GM19239 (cell line): ENCODE measurements around the gene ANKRD10.
"Not testable (repeated sequence)": the region's sequence is repeated elsewhere in the genome, so short reads cannot be mapped to it uniquely, and the experiment has no call there.

Source experiments
- DNase-seq: peaks from one replicate; pipeline ENCODE4 v3.0.0; 2011; ENCODE audit warnings: low spot score; ENCODE audit not compliant: insufficient read length
- FAIRE-seq: peaks from 2 replicates; lab custom pipeline; 2011; peaks lifted over from hg19 to GRCh38; lab: Jason Lieb, UNC

ANKRD10 gene

DNA sequence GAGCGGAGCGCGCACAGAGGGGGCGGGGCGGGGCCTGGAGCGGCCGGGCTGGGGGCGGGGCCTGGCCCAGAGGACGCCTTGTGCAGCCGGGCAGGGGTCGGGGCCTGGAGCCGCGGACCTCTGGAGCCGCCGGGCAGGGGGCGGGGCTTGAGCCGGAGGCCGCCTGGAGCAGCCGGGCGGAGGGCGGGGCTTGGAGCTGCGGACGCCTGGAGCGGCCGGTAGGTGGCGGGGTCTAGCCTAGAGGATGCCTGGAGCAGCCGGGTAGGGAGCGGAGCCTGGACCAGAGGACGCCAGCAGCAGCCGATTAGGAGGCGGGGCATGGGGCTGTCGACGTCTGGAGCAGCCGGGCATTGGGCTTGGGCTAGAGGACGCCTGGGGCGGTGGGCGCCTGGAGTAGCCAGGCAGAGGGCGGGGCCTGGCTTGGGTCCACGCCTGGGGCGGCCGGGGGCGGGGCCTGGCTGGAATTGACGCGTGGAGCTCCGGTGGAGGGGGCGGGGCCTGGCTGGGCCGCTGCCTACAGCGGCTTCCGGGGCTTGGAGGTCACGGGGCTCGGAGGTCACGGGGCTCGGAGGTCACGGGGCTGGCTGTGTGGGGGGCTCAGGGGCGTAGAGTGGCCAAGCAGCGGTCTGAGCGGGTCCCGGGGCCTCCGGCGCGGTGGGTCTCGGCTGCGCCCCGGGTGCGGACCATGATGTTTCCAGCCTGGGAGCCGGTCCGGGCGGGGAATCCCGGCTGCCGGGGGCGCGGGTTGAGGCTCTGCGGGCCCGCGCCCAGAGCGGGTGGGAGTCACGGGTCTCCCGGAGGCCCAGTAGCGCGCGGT is at the start of gene ANKRD10:
Gene ANKRD10, minus strand, starts transcription at position 13 of the 817 bp plus-strand sequence. CDS start 135 bp downstream, outside the sequence.
- DNase-seq (peak; percentile 87), FAIRE-seq (peak; percentile 87)

DNA sequence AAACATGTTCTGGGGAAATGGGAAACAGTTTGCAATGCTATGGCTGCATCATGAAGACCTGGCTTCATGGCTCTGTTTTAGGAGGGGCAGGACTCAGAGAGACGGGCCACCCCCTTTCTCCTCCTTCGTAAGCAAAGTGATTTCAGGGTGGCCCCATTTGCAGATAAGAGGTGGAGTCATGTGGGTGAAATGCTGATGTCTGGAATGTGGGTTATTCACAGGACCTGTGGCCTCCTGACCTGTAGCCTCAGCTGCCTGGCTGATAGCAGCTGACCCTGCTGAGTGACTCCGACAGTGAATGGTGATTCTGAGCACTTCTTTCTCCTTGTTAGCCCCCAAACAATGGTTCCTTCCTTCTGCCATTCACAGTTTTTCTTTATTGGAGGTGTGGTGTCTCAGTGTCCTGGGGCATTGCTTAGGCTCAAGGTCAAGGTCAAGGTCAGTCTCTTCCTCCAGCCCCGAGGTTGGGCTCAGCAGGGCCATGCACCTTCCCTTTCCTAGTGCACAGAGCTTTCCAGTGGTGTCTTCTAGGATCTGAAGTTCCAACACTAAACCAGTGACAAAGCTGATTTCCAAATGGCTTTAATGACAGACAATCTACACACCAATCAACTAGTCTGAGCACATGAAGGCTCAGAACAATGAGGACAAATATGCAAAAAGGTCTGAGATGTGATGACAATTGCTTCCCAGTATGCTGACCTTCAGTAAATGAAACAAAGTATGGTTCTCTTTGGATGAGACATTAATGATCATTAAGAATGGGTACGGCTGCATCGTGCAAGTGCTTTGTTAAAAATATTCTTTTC is 49.6 kb upstream of the ANKRD10 start:
- no peak for DNase-seq
- FAIRE-seq = no peak

- FAIRE-seq = no peak
Measured at GRCh38 chr13:110963554-110963970, 48.7 kb upstream of the ANKRD10 start.

DNA sequence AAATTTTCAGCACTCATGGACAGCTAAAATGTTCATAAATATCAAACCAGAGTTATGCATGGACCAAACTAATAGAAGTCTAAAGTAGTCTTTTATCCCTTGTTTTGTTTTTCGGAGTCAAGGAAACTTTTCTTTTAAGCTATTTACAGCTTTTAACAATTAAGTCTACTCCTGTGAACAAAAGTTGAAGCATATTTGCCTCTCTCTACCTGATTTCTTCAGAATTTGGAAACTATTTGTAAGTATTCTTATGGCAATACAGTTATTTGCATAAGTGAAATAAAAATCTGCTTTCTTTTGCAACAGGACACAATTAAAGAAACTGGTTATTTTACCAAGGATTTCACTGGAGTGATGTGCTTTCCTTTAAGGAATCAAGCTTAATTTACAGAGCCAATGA is 47.1 kb upstream of the ANKRD10 start:
- FAIRE-seq (no peak), DNase-seq (no peak)

More at GRCh38 chr13:110963554-110963970, 48.7 kb upstream of the ANKRD10 start:
- no peak for DNase-seq

- FAIRE-seq (no peak), DNase-seq (no peak)
Measured at GRCh38 chr13:110960204-110960603, 45.3 kb upstream of the ANKRD10 start.

- DNase-seq (no peak), FAIRE-seq (no peak)
Measured at GRCh38 chr13:110957931-110958330, 43.1 kb upstream of the ANKRD10 start.

DNA sequence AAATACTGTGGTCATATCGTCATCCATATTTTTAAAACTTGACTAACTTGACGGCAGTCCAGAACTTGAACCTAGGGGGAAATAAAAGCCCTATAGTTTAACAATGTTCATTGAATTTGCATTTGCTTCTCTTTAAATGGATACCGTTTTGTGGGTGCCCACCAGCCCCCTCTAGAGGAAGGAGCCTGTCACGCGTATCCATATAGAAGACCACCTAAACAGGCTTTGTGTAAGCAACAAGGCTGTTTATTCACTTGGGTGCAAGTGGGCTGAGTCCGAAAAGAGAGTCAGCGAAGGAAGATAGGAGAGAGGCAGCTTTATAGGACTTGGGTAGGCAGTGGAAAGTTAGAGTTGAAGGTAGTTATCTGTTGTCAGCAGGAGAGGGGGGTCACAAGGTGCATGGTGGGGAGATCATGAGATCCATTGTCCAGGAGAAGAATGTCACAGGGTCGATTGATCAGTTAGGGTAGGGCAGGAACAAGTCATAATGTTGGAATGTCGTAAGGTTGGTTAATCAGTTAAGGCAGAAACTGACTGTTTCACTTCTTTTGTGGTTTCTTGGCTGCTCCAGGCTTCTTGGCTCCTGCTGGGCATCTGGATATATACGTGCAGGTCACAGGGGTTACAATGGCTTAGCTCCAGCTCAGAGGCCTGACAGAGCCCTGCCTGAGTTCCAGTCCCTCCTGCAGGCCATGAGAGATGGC is 42.5 kb upstream of the ANKRD10 start:
- FAIRE-seq (no peak), DNase-seq (no peak)

DNA sequence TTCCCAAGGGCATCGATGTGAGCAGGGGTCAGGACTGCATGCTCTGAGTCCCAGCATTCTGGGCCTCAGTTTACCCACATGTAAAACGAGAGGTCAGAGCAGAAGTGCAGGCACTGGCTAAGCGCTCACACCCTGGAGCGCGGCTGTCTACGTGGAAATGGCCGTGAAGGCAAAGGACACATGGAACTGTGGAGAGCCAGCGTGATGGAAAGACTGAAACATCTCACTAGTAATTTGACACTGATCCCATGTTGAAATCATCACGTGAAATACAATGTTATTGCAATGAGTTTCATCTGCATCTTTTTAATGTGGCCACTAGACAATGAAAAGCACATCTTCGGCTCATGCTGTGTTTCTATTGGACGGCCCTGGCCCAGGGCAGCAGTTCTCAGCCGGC is 41.3 kb upstream of the ANKRD10 start:
- not testable (repeated sequence) for DNase-seq, FAIRE-seq

DNA sequence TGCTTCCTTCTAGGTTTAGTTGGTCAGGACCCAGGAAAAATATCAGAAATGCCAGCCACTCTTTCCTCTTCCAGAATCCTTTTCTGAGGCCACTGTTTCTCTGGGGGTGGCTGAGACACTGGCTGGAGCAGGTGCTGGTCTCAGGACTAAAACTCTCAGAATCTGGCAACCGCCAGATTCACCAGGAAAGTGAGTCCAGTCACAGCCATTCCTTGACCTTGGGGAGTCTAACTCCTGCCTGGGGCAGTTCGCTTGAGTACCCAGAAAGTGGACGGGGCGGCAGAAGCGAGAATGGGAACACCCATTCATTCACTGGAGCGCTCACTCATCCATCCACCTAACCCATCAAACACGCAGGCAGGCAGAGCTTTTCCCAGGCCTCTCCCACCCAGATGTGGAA is 40.7 kb upstream of the ANKRD10 start:
- FAIRE-seq, DNase-seq: not testable (repeated sequence)

DNA sequence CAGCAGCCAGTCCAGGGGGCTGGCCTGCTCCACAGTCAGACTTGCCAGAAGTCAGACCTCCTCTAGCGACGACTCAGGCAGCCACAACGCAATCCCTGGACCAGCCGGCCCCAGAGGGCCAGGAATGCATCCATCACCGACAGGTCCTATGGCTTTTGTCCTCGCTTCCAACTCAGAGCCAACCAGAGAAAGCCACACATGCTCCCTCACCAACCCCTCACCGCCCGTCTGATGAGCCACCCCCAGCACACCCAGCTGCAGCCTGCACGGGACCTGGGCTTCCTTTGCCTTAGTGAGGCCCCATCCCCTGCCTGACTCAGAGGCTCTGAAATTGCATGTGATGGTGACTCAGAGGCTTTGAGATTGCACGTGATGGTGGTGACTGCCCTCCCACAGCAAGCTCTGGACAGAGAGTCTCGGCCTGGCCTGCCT is 40.2 kb upstream of the ANKRD10 start:
- not testable (repeated sequence) for FAIRE-seq, DNase-seq

DNA sequence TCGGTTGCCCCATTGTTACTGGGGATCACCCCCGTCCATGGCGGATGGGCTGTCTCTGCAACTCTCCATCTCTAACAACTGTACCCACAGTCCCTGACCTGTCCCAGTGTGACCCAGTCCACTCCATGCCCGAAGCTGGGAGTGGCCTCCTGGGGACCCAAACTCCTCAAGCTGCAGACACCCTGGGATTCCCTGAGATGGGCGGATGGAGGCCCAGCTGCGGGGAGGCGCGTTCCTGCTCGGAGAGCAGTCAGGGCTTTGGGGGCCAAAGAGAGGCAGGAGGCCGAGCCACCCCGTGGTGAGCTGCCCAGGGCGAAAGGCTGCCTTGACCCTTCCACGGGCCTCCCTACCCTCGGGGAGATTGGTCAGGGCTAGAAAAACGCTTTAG is 39.7 kb upstream of the ANKRD10 start:
- not testable (repeated sequence) for FAIRE-seq, DNase-seq

DNA sequence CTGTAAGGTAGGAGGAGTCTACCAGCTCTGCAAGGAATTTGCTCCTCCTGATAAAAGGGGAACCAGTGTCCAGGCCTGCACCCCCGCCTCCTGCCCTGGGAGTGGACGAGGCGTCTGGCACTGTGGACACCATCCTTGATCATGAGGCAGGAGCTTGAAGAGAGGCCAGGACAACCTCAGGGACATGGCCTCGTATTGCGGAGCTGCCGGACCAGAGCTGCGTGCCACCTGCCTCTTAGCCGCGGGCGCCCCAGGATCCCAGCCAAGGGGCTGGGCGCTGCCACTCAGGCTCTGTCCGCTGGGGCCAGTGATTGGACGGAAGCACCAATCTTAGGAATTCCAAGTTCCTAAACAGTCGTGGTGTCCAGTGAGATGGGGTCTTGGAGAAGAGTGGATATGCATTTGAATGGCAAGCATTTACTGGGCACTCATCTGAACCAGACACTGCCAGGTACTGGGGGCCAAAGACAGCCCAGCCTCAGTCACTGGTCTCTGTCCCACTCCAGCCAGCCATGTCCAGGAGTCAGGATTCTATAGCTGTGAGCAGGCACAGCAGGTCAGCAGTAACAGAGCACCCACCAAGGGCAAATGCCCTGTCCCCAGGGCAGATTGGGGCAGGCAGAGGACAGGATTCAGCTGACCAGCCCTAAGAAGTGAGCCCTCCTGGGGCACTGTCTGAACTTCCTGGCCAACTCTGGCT is 39.1 kb upstream of the ANKRD10 start:
- FAIRE-seq = no peak
- DNase-seq = no peak

GRCh38 chr13:110953416-110953815 is 38.5 kb upstream of the ANKRD10 start:
- FAIRE-seq = no peak
- no peak for DNase-seq

DNA sequence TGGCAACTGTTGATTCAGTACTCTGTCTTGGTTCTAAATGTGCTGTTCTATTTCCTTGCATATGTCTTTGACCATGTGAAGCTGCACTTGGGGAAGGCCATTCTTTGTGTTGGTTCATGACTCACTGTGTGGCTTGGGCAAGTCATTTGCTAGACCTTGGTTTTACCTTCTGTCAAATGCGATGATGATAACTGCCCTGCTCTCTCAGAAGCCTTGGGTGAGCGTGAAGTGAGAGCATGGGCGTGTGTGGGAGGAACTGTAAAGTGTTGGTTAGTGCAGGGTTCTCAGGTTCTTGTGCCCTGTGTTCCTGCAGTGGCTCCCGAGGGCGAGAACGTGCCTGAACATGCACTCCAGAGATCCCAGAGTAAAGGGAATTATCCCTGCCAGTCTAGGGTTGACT is 37.3 kb upstream of the ANKRD10 start:
- FAIRE-seq, DNase-seq: not testable (repeated sequence)

GRCh38 chr13:110950819-110951570 is 36.1 kb upstream of the ANKRD10 start:
- DNase-seq (no peak), FAIRE-seq (no peak)

GRCh38 chr13:110950356-110950755 is 35.5 kb upstream of the ANKRD10 start:
- FAIRE-seq = no peak

DNA sequence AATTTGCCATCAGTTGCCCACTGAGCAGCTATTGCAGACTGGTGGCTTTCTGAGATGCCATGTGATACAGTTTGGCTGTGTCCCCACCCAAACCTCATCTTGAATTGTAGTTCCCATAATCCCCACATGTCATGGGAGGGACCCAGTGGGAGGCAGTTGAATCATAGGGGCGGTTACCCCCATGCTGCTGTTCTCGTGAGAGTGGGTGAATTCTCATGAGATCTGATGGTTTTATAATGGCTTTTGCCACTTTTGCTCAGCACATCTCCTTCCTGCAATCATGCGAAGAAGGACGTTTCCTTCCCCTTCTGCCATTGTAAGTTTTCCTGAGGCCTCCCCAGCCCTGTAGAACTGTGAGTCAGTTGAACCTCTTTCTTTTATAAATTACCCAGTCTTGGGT is 34.8 kb upstream of the ANKRD10 start:
- no peak for DNase-seq
- FAIRE-seq = no peak

More at GRCh38 chr13:110950356-110950755, 35.5 kb upstream of the ANKRD10 start:
- DNase-seq = no peak

- no peak for DNase-seq
- FAIRE-seq = no peak
Measured at GRCh38 chr13:110949116-110949515, 34.2 kb upstream of the ANKRD10 start.

- DNase-seq, FAIRE-seq: not testable (repeated sequence)
Measured at GRCh38 chr13:110947338-110947737, 32.5 kb upstream of the ANKRD10 start.
